ENCODE data around the gene TCF20.

Gene TCF20

GRCh38 chr22:42262964-42263363 is 7.5 kb downstream of the TCF20 start:
- FAIRE-seq (no peak), DNase-seq (ENCODE audit: insufficient read length, low spot score) (no peak)
- TF ChIP-seq CTCF (IDR thresholded peaks at IDR 0.05; ENCODE audit: insufficient read depth, missing control alignments): no peak

DNA sequence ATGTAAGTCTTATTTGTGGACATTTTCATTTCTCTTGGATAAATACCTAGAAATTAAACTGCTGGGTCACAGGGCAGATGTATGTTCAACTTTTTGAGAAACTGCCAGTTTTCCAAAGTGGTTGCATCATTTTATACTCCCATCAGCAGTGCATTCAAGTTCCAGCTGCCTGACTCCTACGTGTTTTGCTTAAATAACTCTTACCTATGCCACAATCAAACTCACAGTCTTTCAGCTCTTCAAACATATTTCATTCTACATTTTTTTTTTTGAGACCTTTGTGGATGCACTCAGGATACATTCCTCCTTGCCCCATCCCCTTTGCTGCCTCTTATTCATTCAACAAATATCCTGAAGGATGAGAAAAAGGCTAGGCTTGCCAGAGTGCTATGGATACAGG is 9.2 kb downstream of the TCF20 start:
- no peak for TF ChIP-seq CTCF (IDR thresholded peaks at IDR 0.05; ENCODE audit: insufficient read depth, missing control alignments)
- DNase-seq (ENCODE audit: insufficient read length, low spot score): no peak

DNA sequence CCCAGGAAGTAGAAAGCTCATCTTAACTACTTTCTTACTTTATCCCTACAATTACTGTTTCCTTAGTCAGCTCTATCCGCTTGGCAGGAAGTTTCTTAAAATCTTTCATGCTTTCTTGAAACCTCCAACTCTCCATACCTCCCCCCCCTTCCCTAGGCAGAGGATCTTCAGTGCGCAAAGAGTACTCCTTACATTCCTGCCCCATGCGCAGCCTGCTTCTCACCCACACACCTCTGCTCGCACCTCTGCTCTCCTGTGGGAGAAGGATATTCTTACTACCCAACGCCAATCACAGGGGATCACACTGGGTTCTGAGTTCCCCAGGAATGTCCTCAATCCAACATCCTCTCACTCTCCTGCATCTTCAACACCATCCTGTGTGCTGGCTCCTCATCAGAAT is 12.3 kb downstream of the TCF20 start:
- FAIRE-seq (no peak), DNase-seq (ENCODE audit: insufficient read length, low spot score) (no peak)
- no peak for TF ChIP-seq CTCF (IDR thresholded peaks at IDR 0.05; ENCODE audit: insufficient read depth, missing control alignments)

More for the DNA sequence above, 9.2 kb downstream of the TCF20 start:
- FAIRE-seq: no peak

DNA sequence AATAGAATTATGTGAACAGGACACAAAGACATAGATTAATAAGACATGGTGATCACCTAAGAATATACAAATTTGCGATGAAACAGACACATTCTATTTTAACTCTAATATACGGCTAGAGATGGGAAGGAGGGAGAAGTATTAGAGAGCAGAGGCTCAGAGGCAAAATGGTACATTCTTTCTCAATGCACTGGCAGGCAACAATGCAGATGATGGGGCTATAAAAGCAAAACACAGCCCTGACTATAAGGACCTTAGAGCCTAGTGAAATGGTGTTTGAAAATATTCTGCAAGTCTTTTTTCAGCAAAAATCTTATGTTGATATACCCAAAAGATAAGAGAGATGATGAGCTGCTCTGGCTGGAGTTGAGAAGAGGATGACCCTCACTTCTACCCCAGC is 13.1 kb downstream of the TCF20 start:
- DNase-seq (ENCODE audit: insufficient read length, low spot score) (no peak), FAIRE-seq (no peak)

GRCh38 chr22:42256930-42257329 is 13.5 kb downstream of the TCF20 start:
- no peak for TF ChIP-seq CTCF (IDR thresholded peaks at IDR 0.05; ENCODE audit: insufficient read depth, missing control alignments)
- no peak for FAIRE-seq
- DNase-seq (ENCODE audit: insufficient read length, low spot score): no peak

More for the DNA sequence above, 13.1 kb downstream of the TCF20 start:
- TF ChIP-seq CTCF (IDR thresholded peaks at IDR 0.05; ENCODE audit: insufficient read depth, missing control alignments): no peak

DNA sequence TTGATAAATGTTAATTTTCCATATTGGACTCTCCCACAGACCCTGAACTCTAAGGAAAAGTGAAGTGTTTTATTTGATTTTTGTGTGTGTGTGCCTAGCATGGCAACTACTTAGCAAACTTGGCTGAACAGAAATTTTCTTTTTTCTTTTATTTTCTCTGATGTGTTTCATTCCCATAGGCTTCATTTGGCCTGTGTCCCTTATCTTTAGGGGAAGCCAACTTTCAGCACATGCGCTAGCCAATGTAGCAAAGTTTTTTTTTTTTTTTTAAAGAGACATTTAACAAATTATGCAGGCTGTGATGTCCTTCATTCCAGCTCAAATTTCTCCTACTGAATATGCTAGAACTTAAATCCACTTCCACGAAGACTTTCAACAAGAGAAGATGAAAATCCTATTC is 14.2 kb downstream of the TCF20 start:
- no peak for FAIRE-seq
- TF ChIP-seq CTCF (IDR thresholded peaks at IDR 0.05; ENCODE audit: insufficient read depth, missing control alignments): no peak
- no peak for DNase-seq (ENCODE audit: insufficient read length, low spot score)

DNA sequence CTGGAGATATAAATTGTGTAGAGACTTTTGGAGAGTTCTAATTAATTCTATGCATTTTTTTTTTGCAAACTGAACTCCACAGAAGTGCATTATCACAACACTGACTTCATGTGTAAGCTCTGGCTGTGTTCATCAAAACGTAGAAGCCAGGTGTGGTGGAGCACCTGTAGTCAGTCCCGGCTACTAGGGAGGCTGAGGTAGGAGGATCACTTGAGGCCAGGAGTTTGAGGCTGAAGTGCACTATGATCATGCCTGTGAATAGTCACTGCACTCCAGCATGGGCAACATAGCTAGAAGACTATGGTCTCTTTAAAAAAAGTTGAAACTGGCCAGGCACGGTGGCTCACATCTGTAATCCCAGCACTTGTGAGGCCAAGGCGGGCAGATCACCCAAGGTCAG is 20.6 kb downstream of the TCF20 start:
- FAIRE-seq (no peak), DNase-seq (ENCODE audit: insufficient read length, low spot score) (no peak)
- no peak for TF ChIP-seq CTCF (IDR thresholded peaks at IDR 0.05; ENCODE audit: insufficient read depth, missing control alignments)
